UCSD-AML1 (cell line): ENCODE measurements around the gene FHIT.
"Not testable (repeated sequence)": the region's sequence is repeated elsewhere in the genome, so short reads cannot be mapped to it uniquely, and the experiment has no call there.

Source experiments
- DNase-seq: peaks from one replicate; lab custom pipeline; 2025; ENCODE audit not compliant: unreplicated experiment; lab: John Stamatoyannopoulos, UW

The FHIT gene

DNA sequence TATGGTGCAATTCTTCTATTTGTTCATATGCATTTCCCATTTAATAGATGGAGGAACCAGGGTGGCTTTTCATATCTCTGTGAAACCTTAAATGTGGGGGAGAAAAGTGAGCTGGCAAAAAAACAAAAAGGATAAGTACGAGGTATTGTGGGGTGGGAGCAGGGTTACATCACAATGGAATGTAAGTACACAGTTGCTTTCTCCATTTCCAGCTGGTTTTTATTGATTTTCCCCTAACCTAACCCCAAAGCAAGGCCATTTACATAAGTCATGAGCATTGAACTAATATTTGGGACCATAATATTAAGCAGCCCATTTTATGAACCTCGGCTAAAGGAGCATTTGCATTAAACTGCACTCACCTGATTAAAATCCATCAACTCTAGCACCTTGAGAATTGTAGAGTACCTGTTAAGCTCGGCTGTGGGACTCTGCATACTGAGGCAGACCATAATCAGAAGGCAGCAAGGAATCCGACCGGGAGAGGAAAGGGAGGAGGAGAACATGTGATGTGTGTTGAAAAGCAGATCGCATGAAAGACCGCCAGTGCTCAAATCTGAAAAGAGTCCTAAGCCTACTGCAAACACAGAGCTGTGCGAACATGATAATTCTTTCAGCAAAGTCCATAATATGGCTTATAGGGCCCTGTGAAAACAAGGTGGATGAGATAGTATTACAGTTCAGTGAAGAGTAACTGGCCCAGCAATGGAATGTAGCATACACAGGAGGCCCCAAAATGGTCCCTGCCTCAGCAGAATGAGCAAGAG lies 513.4 kb downstream of the FHIT start:
- no peak for DNase-seq

GRCh38 chr3:60730371-60730770 lies 520.9 kb downstream of the FHIT start:
- DNase-seq: no peak

- DNase-seq: no peak
These were observed 522.2 kb downstream of the FHIT start for GRCh38 chr3:60729056-60729455.

DNA sequence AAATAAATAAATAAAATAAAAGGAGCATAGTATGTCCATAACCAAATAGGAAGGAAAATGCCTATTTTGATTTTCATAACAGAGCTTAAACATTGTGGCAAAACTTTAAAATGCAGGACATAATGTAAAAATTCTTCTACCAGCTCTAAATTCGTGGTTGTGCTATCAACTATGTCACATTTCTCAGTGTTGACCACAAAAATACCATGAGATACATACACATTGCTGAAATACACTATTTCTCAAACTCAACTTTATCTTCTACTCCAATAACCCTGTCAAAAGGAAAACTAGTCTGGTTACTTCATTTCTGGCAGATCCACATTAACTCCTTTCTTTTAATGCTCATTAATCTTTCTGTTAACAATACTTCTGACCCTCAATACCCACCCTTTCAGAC lies 523.2 kb downstream of the FHIT start:
- DNase-seq: no peak

DNA sequence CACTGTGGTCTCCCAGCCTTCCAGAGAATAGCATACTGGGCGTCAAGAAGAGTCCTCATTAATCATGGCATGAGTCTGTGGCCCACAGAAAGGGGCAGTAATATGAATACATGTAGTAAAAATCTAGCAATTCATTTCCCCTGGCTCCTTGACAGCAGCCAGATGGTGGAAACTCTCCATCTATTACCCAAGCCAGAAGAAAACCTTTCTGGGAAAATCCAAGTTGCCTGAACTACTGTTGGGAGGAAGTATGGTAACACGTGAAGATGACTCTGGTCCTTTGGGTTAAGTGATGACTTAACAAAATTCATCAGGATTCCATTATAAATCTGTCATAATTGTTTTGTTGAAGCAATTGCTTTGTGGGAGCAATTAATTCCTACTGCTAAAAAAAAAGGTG lies 530.5 kb downstream of the FHIT start:
- DNase-seq: no peak

GRCh38 chr3:60716573-60716972 lies 534.7 kb downstream of the FHIT start:
- no peak for DNase-seq

GRCh38 chr3:60708191-60708975 lies 542.9 kb downstream of the FHIT start:
- DNase-seq: no peak

DNA sequence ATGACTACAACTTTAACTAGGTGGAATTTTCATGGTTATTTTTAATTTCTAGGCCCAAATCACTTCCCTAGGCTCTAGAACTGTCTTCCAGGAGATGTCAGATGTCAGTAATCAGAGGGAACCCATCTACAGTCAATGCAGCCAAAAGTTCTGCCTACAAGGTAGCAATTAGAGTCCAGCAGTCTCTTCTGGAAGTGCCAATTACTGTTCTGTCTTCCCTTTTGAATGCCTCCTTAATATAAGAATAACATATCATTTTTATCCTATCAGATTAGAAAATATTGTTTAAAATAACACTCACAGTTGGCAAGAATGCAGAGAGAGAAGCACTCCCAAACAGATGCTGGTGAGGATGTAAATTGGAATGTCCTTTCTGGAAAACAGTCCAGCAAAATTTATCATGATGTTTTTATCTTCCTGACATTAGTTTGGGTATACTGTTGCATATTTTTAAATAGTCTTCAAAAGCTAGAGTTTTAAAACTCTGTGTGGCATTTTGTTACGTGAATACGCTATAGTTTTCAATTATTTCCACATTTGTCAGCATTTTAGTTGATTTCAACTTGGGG lies 543.7 kb downstream of the FHIT start:
- no peak for DNase-seq

- DNase-seq: no peak
These were observed 547.1 kb downstream of the FHIT start for GRCh38 chr3:60703956-60704736.

GRCh38 chr3:60703008-60703407 lies 548.2 kb downstream of the FHIT start:
- DNase-seq: no peak

GRCh38 chr3:60698117-60698516 lies 553.1 kb downstream of the FHIT start:
- no peak for DNase-seq

GRCh38 chr3:60697132-60697531 lies 554.1 kb downstream of the FHIT start:
- DNase-seq: no peak

- DNase-seq: no peak
These were observed 554.7 kb downstream of the FHIT start for GRCh38 chr3:60696428-60697125.

DNA sequence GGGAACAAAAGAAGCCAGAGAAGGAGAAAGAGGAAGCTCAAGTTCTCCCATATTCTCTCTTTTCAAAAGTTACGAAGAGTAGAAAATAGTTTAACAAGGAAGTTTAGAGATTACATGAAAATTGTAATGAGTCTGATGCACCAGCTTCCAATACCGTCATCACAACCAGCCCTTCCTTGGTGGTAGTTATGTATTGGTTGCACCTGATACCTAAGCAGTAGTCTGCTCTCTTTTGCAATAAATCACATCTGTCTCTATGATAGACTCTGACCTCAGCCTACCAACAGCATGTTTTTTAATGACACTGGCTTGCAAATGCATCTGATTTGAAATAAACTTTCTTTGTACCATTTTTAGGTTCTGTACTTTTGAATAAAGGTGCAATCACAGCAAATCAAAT lies 575.8 kb downstream of the FHIT start:
- DNase-seq: no peak

GRCh38 chr3:60674870-60675269 lies 576.4 kb downstream of the FHIT start:
- no peak for DNase-seq

GRCh38 chr3:60673123-60673522 lies 578.1 kb downstream of the FHIT start:
- no peak for DNase-seq

- not testable (repeated sequence) for DNase-seq
These were observed 578.9 kb downstream of the FHIT start for GRCh38 chr3:60672337-60672736.

DNA sequence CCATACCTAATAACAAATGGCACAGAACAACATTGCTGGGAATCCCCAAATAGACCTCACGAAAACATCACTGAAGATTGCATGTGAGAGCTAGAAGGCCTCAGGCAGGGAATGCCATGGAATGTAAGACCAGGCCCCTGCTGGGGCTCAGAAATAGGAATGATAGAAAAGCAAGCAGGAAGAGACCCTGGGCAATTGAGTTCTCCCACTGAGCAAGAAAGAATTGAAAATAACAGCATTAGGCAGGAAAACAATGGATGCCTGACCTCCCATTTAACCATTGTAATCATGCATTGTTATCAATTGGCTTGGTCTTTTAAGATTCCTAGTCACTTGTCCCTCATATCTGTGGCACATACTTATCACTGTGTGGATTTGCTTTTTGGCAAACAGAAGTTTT lies 581.6 kb downstream of the FHIT start:
- no peak for DNase-seq

DNA sequence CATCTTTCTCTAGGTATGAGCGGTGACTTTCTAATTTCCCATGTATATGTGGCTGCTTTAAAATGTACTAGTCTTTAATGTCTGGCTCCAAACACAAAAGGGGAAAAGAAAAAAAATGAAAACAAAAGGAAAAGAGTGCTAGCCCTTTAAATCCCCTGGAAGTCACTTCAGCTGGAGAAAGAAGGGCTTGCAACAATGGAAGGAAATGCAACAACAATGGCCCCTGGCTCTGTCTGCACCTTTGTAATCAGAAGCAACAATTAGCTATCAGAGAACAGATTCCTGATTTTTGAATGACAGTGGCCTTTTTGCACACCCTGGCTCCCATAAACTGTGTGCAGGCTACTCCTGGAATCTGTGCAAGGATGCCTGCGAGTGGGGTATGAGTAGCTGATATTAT lies 591.2 kb downstream of the FHIT start:
- DNase-seq: no peak

DNA sequence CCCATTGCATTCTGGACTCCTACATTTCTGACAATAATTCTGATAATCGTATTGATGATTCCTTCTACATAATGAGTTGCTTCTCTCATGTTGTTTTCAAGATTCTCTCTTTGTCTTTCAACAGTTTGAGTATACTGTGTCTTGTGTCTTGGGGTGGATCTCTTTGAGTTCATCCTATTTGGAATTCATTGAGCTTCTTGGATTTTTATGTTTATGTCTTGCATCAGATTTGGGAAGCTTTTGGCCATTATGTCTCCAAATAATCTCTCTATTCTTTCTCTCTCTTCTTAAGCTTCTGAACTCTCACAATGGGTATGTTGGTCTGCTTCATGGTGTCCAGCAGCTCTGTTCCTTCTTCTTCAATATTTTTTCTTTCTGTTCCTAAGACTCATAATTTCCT lies 592.2 kb downstream of the FHIT start:
- no peak for DNase-seq

GRCh38 chr3:60657972-60658371 lies 593.3 kb downstream of the FHIT start:
- no peak for DNase-seq
